ENCODE measurements around the gene NRIP3. TPM values are rescaled to one million over a fixed set of nuclear protein-coding genes. Genes with fewer than 3 reads are reported as not detected.

Gene NRIP3
- total and polyA plus RNA-seq, 8 donors = 1.1 to 4.8 (median 2.7) TPM

GRCh38 chr11:8962841-8963240, 41.0 kb downstream of the NRIP3 start:
- TF ChIP-seq CTCF (IDR thresholded peaks at IDR 0.05) = no peak
- ATAC-seq (no peak), DNase-seq (no peak)
- Histone ChIP-seq H3K36me3 (peaks cover 0 to 5% of the 10 kb centered on the region in 2 donors), H3K27ac (peak overlapping the region in 1 of 2 donors; percentile 98), H3K4me1 (peaks cover 18 to 60% of the 10 kb centered on the region in 2 donors), H3K4me3 (peak overlapping the region in 1 of 2 donors; percentile 85), H3K9me3 (no peaks in the 10 kb centered on the region), H3K27me3 (no peaks in the 10 kb centered on the region)
- intact Hi-C loops (cut with DNase I) = no loop called here

GRCh38 chr11:8961401-8961800, 42.4 kb downstream of the NRIP3 start:
- Histone ChIP-seq H3K36me3 (peaks cover 0 to 15% of the 10 kb centered on the region in 2 donors), H3K27me3 (no peaks in the 10 kb centered on the region), H3K9me3 (no peaks in the 10 kb centered on the region), H3K4me1 (peaks cover 18 to 60% of the 10 kb centered on the region in 2 donors), H3K4me3 (no peak overlapping the region), H3K27ac (no peak overlapping the region)
- intact Hi-C loops (cut with DNase I) = no loop called here
- TF ChIP-seq CTCF (IDR thresholded peaks at IDR 0.05) = no peak
- no peak for ATAC-seq
- DNase-seq = no peak

GRCh38 chr11:8959546-8960166, 44.1 kb downstream of the NRIP3 start:
- TF ChIP-seq CTCF (IDR thresholded peaks at IDR 0.05) = peak; percentile 38 to 44
- H3K36me3 ChIP-seq = peaks cover 0 to 33% of the 10 kb centered on the region in 2 donors
- DNase-seq (peak in 2 of 4 donors; percentile 49 to 75), ATAC-seq (peak; percentile 59)
- intact Hi-C loops (cut with DNase I) = no loop called here
- no peaks in the 10 kb centered on the region for H3K27me3 ChIP-seq
- H3K4me1 ChIP-seq = peaks cover 18 to 51% of the 10 kb centered on the region in 2 donors
- peak overlapping the region; percentile 48 to 60 for H3K27ac ChIP-seq
- H3K9me3 ChIP-seq = no peaks in the 10 kb centered on the region
- H3K4me3 ChIP-seq = no peak overlapping the region

GRCh38 chr11:8956860-8957259, 46.9 kb downstream of the NRIP3 start:
- no peak for ATAC-seq
- Histone ChIP-seq H3K4me3 (no peak overlapping the region), H3K9me3 (no peaks in the 10 kb centered on the region), H3K27me3 (no peaks in the 10 kb centered on the region), H3K27ac (no peak overlapping the region), H3K36me3 (peaks cover 0 to 61% of the 10 kb centered on the region in 2 donors), H3K4me1 (peaks cover 9 to 32% of the 10 kb centered on the region in 2 donors)
- TF ChIP-seq CTCF (IDR thresholded peaks at IDR 0.05) = no peak
- DNase-seq = no peak
- intact Hi-C loops (cut with DNase I) = no loop called here

GRCh38 chr11:8948886-8949285, 54.9 kb downstream of the NRIP3 start:
- H3K4me3 ChIP-seq = no peak overlapping the region
- DNase-seq (no peak), ATAC-seq (no peak)
- H3K27ac ChIP-seq = no peak overlapping the region
- H3K4me1 ChIP-seq = no peaks in the 10 kb centered on the region
- H3K36me3 ChIP-seq = peaks cover 0 to 70% of the 10 kb centered on the region in 2 donors
- H3K9me3 ChIP-seq = no peaks in the 10 kb centered on the region
- no peak for TF ChIP-seq CTCF (IDR thresholded peaks at IDR 0.05)
- intact Hi-C loops (cut with DNase I) = no loop called here
- H3K27me3 ChIP-seq = no peaks in the 10 kb centered on the region
